ENCODE results near the gene THSD7A.

Gene THSD7A

GRCh38 chr7:11331128-11332102 lies 500.6 kb downstream of the THSD7A start:
- no peak for DNase-seq (ENCODE audit: low read depth)

- DNase-seq (ENCODE audit: low read depth): no peak
These were observed 501.3 kb downstream of the THSD7A start for GRCh38 chr7:11330717-11331116.

GRCh38 chr7:11330208-11330607 lies 501.8 kb downstream of the THSD7A start:
- DNase-seq (ENCODE audit: low read depth): no peak

GRCh38 chr7:11329626-11330025 lies 502.4 kb downstream of the THSD7A start:
- DNase-seq (ENCODE audit: low read depth): no peak

- DNase-seq (ENCODE audit: low read depth): no peak
These were observed 503.7 kb downstream of the THSD7A start for GRCh38 chr7:11328309-11328708.

- no peak for DNase-seq (ENCODE audit: low read depth)
These were observed 504.4 kb downstream of the THSD7A start for GRCh38 chr7:11327633-11328032.
